MM.1S (cell line): Measurements from ENCODE around the gene NINJ1.

ENCODE experiments used
- DNase-seq: peaks from one replicate; pipeline ENCODE4 v3.0.0-alpha.2; 2015
- H2AFZ ChIP-seq: fragments of 300-600 bp; sonication (generic); 2 replicates; pipeline ENCODE4 v1.6.0; 2016; ENCODE audit warnings: antibody characterized with exemption, low read length
- H3F3A ChIP-seq: fragments of 300-600 bp; sonication (generic); 2 replicates; pipeline ENCODE4 v1.6.1; 2016; ENCODE audit warnings: mild to moderate bottlenecking, antibody characterized with exemption, low read length, moderate library complexity, mixed read lengths; ENCODE audit not compliant: insufficient read depth
- H3K27ac ChIP-seq: fragments of 300-600 bp; sonication (generic); 2 replicates; pipeline ENCODE4 v1.5.1; 2016; ENCODE audit warnings: mild to moderate bottlenecking, low read length
- H3K27me3 ChIP-seq: fragments of 300-600 bp; sonication (generic); replicated peaks from 2 replicates; pipeline ENCODE4 v1.6.0; 2016; ENCODE audit warnings: low read length; ENCODE audit not compliant: insufficient read depth
- H3K36me3 ChIP-seq: fragments of 300-600 bp; sonication (generic); replicated peaks from 2 replicates; pipeline ENCODE4 v1.6.1; 2016; ENCODE audit warnings: mild to moderate bottlenecking, low read length, mixed read lengths; ENCODE audit not compliant: insufficient read depth
- H3K4me1 ChIP-seq: fragments of 300-600 bp; sonication (generic); 2 replicates; pipeline ENCODE4 v1.6.1; 2016; ENCODE audit warnings: low read length, mixed read lengths
- H3K4me2 ChIP-seq: fragments of 300-600 bp; sonication (generic); 2 replicates; pipeline ENCODE4 v1.6.0; 2016; ENCODE audit warnings: low read depth, low read length
- H3K4me3 ChIP-seq: fragments of 300-600 bp; sonication (generic); 2 replicates; pipeline ENCODE4 v1.5.1; 2016; ENCODE audit warnings: low read length, mixed read lengths
- H3K79me2 ChIP-seq: fragments of 300-600 bp; sonication (generic); 2 replicates; pipeline ENCODE4 v1.6.1; 2016; ENCODE audit warnings: mixed run types, low read length, mixed read lengths
- H3K9ac ChIP-seq: fragments of 300-600 bp; sonication (generic); 2 replicates; pipeline ENCODE4 v1.6.1; 2016; ENCODE audit warnings: low read length, mixed read lengths
- H3K9me2 ChIP-seq: fragments of 300-600 bp; sonication (generic); replicated peaks from 2 replicates; pipeline ENCODE4 v1.6.1; 2016; ENCODE audit warnings: mild to moderate bottlenecking, low read length, mixed read lengths; ENCODE audit not compliant: insufficient read depth
- H3K9me3 ChIP-seq: fragments of 300-600 bp; sonication (generic); replicated peaks from 2 replicates; pipeline ENCODE4 v1.6.1; 2016; ENCODE audit warnings: mild to moderate bottlenecking, low read length, mixed read lengths; ENCODE audit not compliant: insufficient read depth
- H4K20me1 ChIP-seq: fragments of 300-600 bp; sonication (generic); 2 replicates; pipeline ENCODE4 v1.6.1; 2016; ENCODE audit warnings: mild to moderate bottlenecking, low read length, moderate library complexity, mixed read lengths; ENCODE audit not compliant: insufficient read depth
- CTCF ChIP-seq: fragments of 300-600 bp; sonication (generic); IDR thresholded peaks from 2 replicates; pipeline ENCODE4 v1.5.1; 2016; ENCODE audit warnings: antibody characterized with exemption, low read length, mixed read lengths
- EZH2 ChIP-seq: fragments of 300-600 bp; sonication (generic); optimal IDR thresholded peaks from 2 replicates; pipeline ENCODE3; 2017; ENCODE audit warnings: low read depth, mild to moderate bottlenecking, antibody characterized with exemption, low read length, mixed read lengths
- EZH2phosphoT487 ChIP-seq: fragments of 300-600 bp; sonication (generic); IDR thresholded peaks from 2 replicates; pipeline ENCODE4 v1.6.1; 2018; ENCODE audit warnings: antibody characterized with exemption, low read length

Gene NINJ1

GRCh38 chr9:93108291-93109041 lies 25.6 kb downstream of the NINJ1 start:
- Histone ChIP-seq H3K79me2 (peaks cover 34% of the 10 kb centered on the region), H3K4me3 (no peak overlapping the region), H3K9me3 (no peaks in the 10 kb centered on the region), H3K27me3 (no peaks in the 10 kb centered on the region), H3F3A (no peaks in the 10 kb centered on the region), H3K4me1 (peaks cover 1% of the 10 kb centered on the region; the same call in 1 of the 2 replicates), H3K9ac (no peak overlapping the region), H4K20me1 (no peaks in the 10 kb centered on the region), H3K4me2 (no peak overlapping the region), H3K9me2 (no peaks in the 10 kb centered on the region), H2AFZ (no peak overlapping the region), H3K27ac (no peak overlapping the region), H3K36me3 (no peaks in the 10 kb centered on the region)
- no peak for DNase-seq
- no peak for TF ChIP-seq CTCF
- TF ChIP-seq EZH2: no peak
- TF ChIP-seq EZH2phosphoT487: no peak

GRCh38 chr9:93107825-93108161 lies 26.3 kb downstream of the NINJ1 start:
- Histone ChIP-seq H3K27me3 (no peaks in the 10 kb centered on the region), H4K20me1 (no peaks in the 10 kb centered on the region), H3K36me3 (no peaks in the 10 kb centered on the region), H3K9me3 (no peaks in the 10 kb centered on the region), H3K27ac (no peak overlapping the region), H3K4me2 (no peak overlapping the region), H3K9ac (no peak overlapping the region), H3K4me1 (no peaks in the 10 kb centered on the region; the same call in 1 of the 2 replicates), H3K9me2 (no peaks in the 10 kb centered on the region), H3F3A (no peaks in the 10 kb centered on the region), H2AFZ (no peak overlapping the region), H3K79me2 (peaks cover 40% of the 10 kb centered on the region), H3K4me3 (no peak overlapping the region)
- DNase-seq: no peak
- no peak for TF ChIP-seq CTCF
- TF ChIP-seq EZH2: no peak

- Histone ChIP-seq H4K20me1 (no peaks in the 10 kb centered on the region), H3K27me3 (no peaks in the 10 kb centered on the region), H3K27ac (no peak overlapping the region), H3K79me2 (peaks cover 45% of the 10 kb centered on the region), H3K4me2 (no peak overlapping the region), H3K4me1 (no peaks in the 10 kb centered on the region; the same call in 1 of the 2 replicates), H3K4me3 (no peak overlapping the region), H3K9me2 (no peaks in the 10 kb centered on the region), H3K9me3 (no peaks in the 10 kb centered on the region), H3K9ac (no peak overlapping the region), H3F3A (no peaks in the 10 kb centered on the region), H3K36me3 (no peaks in the 10 kb centered on the region), H2AFZ (no peak overlapping the region)
- DNase-seq: no peak
- TF ChIP-seq CTCF: no peak
- no peak for TF ChIP-seq EZH2phosphoT487
- TF ChIP-seq EZH2: no peak
Observed at GRCh38 chr9:93107151-93107824, 26.8 kb downstream of the NINJ1 start.
